Subcutaneous adipose tissue (tissue), 4 donors: ENCODE data around the gene ALKBH4. TPM values are rescaled to one million over a fixed set of nuclear protein-coding genes. Genes with fewer than 3 reads are reported as not detected.

Experiments used
- CTCF ChIP-seq: fragments of 450-650 bp; IDR thresholded peaks from one replicate; pipeline ENCODE4 v1.5.1; 2016; ENCODE audit warnings: low read depth, mild to moderate bottlenecking, control low read depth, antibody characterized with exemption, moderate library complexity
- total RNA-seq, 4 donors: library from RNA; depleted of rRNA; stranded (reverse); fragments of >200 nt; gene quantifications; one replicate each; pipeline ENCODE4 v1.1.0, GENCODE V29; 2016

ALKBH4 gene
- total RNA-seq, 4 donors from 2014 or later: 11.5 to 16.0 (median 13.2) TPM

- no peak for TF ChIP-seq CTCF
Measured at GRCh38 chr7:102469351-102469971, 4.8 kb upstream of the ALKBH4 start.

- TF ChIP-seq CTCF: no peak
Measured at GRCh38 chr7:102468478-102469350, 4.1 kb upstream of the ALKBH4 start.

GRCh38 chr7:102467581-102468477 lies 3.2 kb upstream of the ALKBH4 start:
- TF ChIP-seq CTCF: no peak

- no peak for TF ChIP-seq CTCF
Measured at GRCh38 chr7:102466097-102466496, 1.4 kb upstream of the ALKBH4 start.

- no peak for TF ChIP-seq CTCF
Measured at GRCh38 chr7:102463841-102464576, 654 bp downstream of the ALKBH4 start.

- no peak for TF ChIP-seq CTCF
Measured at GRCh38 chr7:102460467-102460866, 4.2 kb downstream of the ALKBH4 start.
